Loucy (cell line): ENCODE measurements around the gene WASF3.
A peak's percentile ranks its signal among the peaks of the same experiment; 100 is the strongest.

Experiments
- H2AFZ ChIP-seq: fragments of 200-600 bp; sonication (generic); 2 replicates; pipeline ENCODE4 v1.6.0; 2016; ENCODE audit warnings: antibody characterized with exemption, mild to moderate bottlenecking, low read length, moderate library complexity
- H3F3A ChIP-seq: fragments of 200-600 bp; 2 replicates; pipeline ENCODE4 v1.6.0; 2016; ENCODE audit warnings: antibody characterized with exemption, low read depth, mild to moderate bottlenecking
- H3K27me3 ChIP-seq: fragments of 200-600 bp; sonication (generic); 2 replicates; pipeline ENCODE4 v1.6.1; 2014; ENCODE audit warnings: low read length, mild to moderate bottlenecking; ENCODE audit not compliant: insufficient read depth, poor library complexity, severe bottlenecking
- H3K36me3 ChIP-seq: fragments of 200-600 bp; sonication (generic); 2 replicates; pipeline ENCODE4 v1.6.1; 2016; ENCODE audit warnings: low read length; ENCODE audit not compliant: insufficient read depth
- H3K4me1 ChIP-seq: fragments of 200-600 bp; sonication (generic); 2 replicates; pipeline ENCODE4 v1.5.1; 2014; ENCODE audit warnings: low read length, mild to moderate bottlenecking; ENCODE audit not compliant: insufficient read depth, poor library complexity, severe bottlenecking
- H3K4me2 ChIP-seq: fragments of 200-600 bp; sonication (generic); 2 replicates; pipeline ENCODE4 v1.6.0; 2014; ENCODE audit warnings: antibody characterized with exemption, low read length, low read depth, mild to moderate bottlenecking; ENCODE audit not compliant: poor library complexity, severe bottlenecking
- H3K4me3 ChIP-seq: fragments of 200-600 bp; sonication (generic); 2 replicates; pipeline ENCODE4 v1.5.1; 2014; ENCODE audit warnings: low read length, mild to moderate bottlenecking, mixed read lengths; ENCODE audit not compliant: poor library complexity, severe bottlenecking
- H3K79me2 ChIP-seq: fragments of 200-600 bp; sonication (generic); 2 replicates; pipeline ENCODE4 v1.6.1; 2014; ENCODE audit warnings: low read length; ENCODE audit not compliant: insufficient read depth
- H3K9ac ChIP-seq: fragments of 200-600 bp; sonication (generic); 2 replicates; pipeline ENCODE4 v1.6.0; 2014; ENCODE audit warnings: mild to moderate bottlenecking, low read depth, low read length, moderate library complexity; ENCODE audit not compliant: poor library complexity, severe bottlenecking
- H3K9me2 ChIP-seq: fragments of 200-600 bp; sonication (generic); replicated peaks from 2 replicates; pipeline ENCODE4 v1.6.1; 2016; ENCODE audit warnings: low read depth, low read length, mixed read lengths
- H3K9me3 ChIP-seq: fragments of 200-600 bp; sonication (generic); 2 replicates; pipeline ENCODE4 v1.6.1; 2014; ENCODE audit warnings: mild to moderate bottlenecking, antibody characterized with exemption, low read length, low read depth; ENCODE audit not compliant: insufficient read depth
- H4K20me1 ChIP-seq: fragments of 200-600 bp; sonication (generic); 2 replicates; pipeline ENCODE4 v1.6.0; 2014; ENCODE audit warnings: antibody characterized with exemption, low read length, mild to moderate bottlenecking; ENCODE audit not compliant: insufficient read depth, poor library complexity, severe bottlenecking
- EZH2phosphoT487 ChIP-seq: fragments of 200-600 bp; IDR thresholded peaks from 2 replicates; pipeline ENCODE4 v1.6.1; 2018; ENCODE audit warnings: antibody characterized with exemption, mild to moderate bottlenecking, moderate library complexity, borderline replicate concordance
- TF ChIP-seq, protein P1 (sequence below): fragments of 200-600 bp; sonication (generic); conservative IDR thresholded peaks from 2 replicates; pipeline ENCODE4 v1.5.1; 2014; ENCODE audit warnings: mild to moderate bottlenecking, antibody characterized with exemption, low read length

WASF3 gene

GRCh38 chr13:26660185-26660584 lies 102.7 kb downstream of the WASF3 start:
- Histone ChIP-seq H3K4me3 (no peak overlapping the region), H3K36me3 (no peaks in the 10 kb centered on the region), H3K79me2 (no peaks in the 10 kb centered on the region), H4K20me1 (no peaks in the 10 kb centered on the region), H3K9me3 (no peaks in the 10 kb centered on the region), H2AFZ (peak overlapping the region; percentile 30; the same call in 1 of the 2 replicates), H3K27me3 (no peaks in the 10 kb centered on the region), H3K4me2 (no peak overlapping the region), H3K9me2 (no peaks in the 10 kb centered on the region), H3F3A (no peaks in the 10 kb centered on the region), H3K9ac (no peak overlapping the region), H3K4me1 (peaks cover 21% of the 10 kb centered on the region)
- TF ChIP-seq EZH2phosphoT487 = no peak
- TF ChIP-seq, protein P1, sequence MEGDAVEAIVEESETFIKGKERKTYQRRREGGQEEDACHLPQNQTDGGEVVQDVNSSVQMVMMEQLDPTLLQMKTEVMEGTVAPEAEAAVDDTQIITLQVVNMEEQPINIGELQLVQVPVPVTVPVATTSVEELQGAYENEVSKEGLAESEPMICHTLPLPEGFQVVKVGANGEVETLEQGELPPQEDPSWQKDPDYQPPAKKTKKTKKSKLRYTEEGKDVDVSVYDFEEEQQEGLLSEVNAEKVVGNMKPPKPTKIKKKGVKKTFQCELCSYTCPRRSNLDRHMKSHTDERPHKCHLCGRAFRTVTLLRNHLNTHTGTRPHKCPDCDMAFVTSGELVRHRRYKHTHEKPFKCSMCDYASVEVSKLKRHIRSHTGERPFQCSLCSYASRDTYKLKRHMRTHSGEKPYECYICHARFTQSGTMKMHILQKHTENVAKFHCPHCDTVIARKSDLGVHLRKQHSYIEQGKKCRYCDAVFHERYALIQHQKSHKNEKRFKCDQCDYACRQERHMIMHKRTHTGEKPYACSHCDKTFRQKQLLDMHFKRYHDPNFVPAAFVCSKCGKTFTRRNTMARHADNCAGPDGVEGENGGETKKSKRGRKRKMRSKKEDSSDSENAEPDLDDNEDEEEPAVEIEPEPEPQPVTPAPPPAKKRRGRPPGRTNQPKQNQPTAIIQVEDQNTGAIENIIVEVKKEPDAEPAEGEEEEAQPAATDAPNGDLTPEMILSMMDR = no peak

DNA sequence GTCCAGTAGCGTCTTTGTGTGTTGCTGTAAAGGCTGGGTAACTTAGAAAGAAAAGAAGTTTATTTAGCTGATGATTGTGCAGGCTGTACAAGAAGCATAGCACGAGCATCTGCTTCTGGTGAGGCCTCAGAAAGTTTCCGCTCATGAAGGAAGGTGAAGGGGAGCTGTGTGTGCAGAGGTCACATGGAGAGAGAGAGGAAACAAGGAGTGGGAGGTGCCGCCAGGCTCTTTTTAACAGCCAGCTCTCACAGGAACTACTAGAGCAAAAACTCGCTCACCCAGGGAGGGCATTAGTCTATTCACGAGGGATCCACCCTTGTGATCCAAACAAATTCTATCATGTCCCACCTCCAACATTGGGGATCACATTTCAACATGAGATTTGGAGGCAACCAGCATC lies 103.3 kb downstream of the WASF3 start:
- Histone ChIP-seq H3K9ac (no peak overlapping the region), H3K9me3 (no peaks in the 10 kb centered on the region), H3K36me3 (no peaks in the 10 kb centered on the region), H4K20me1 (no peaks in the 10 kb centered on the region), H3F3A (no peaks in the 10 kb centered on the region), H3K27me3 (no peaks in the 10 kb centered on the region), H2AFZ (peak overlapping the region; percentile 30; the same call in 1 of the 2 replicates), H3K4me1 (peaks cover 21% of the 10 kb centered on the region), H3K4me3 (no peak overlapping the region), H3K79me2 (no peaks in the 10 kb centered on the region), H3K9me2 (no peaks in the 10 kb centered on the region), H3K4me2 (no peak overlapping the region)
- TF ChIP-seq EZH2phosphoT487 = no peak
- TF ChIP-seq, protein P1 = no peak

- no peak overlapping the region for H2AFZ ChIP-seq
- no peaks in the 10 kb centered on the region for H3K79me2 ChIP-seq
- no peaks in the 10 kb centered on the region for H3K27me3 ChIP-seq
- H3K4me3 ChIP-seq = no peak overlapping the region
- H3K9ac ChIP-seq = no peak overlapping the region
- H4K20me1 ChIP-seq = no peaks in the 10 kb centered on the region
- H3K4me2 ChIP-seq = no peak overlapping the region
- H3K9me2 ChIP-seq = no peaks in the 10 kb centered on the region
- TF ChIP-seq EZH2phosphoT487 = no peak
- TF ChIP-seq, protein P1 = no peak
- H3F3A ChIP-seq = no peaks in the 10 kb centered on the region
- H3K9me3 ChIP-seq = no peaks in the 10 kb centered on the region
- peaks cover 17% of the 10 kb centered on the region for H3K4me1 ChIP-seq
- H3K36me3 ChIP-seq = no peaks in the 10 kb centered on the region
Observed at GRCh38 chr13:26663791-26664190, 106.3 kb downstream of the WASF3 start.
